ENCODE measurements around the gene CFAP141. TPM values are rescaled to one million over a fixed set of nuclear protein-coding genes. Genes with fewer than 3 reads are reported as not detected.
A peak's percentile ranks its signal among the peaks of the same experiment; 100 is the strongest.

The CFAP141 gene
- total and polyA plus RNA-seq, 2 of the 13 experiments (the other 11 are each of a cell fraction or from before 2014, with no cell fraction given) = not detected

DNA sequence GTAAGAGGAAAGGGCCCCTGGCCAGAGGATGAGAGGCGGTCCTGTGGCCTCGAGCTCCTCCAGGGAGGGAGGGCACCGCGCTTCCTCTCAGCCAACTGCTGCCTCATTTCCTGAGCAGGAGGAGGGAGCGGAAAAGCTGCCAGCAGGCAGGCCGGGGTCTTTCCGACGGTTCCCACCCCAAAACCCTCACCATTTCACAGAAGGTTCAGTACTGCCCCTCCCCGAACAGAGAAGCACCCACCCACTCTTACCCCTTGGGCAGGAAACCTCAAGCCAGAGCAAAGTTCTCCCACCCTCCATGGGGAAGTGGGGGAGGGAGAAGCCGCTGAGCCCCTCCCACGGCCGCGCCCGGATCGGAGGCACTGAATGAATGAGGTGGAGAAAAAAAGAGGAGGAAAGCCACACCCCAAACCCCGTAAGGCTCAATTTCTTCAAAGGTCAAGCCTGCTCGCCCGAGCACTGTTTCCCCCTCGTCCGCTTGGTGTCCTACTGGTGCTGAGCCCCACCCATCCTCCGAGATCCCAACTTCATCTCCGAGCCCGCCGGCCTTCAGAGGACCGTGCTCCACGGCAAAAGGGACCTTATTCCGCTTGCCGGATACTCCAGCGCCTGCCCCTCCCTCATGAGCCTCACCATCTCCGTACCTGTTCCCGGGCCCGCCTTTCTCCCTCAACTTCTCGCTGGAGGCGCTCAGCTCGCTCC is 23.6 kb downstream of the CFAP141 start (continued):
- no peak for TF ChIP-seq NONO (IDR thresholded peaks at IDR 0.05)
- TF ChIP-seq NONO (CRISPR knock-in tag; conservative IDR thresholded peaks at IDR 0.05) = no peak
- no peak for TF ChIP-seq HMG20A (CRISPR knock-in tag; IDR thresholded peaks at IDR 0.05; ENCODE audit: borderline replicate concordance)
- TF ChIP-seq NR3C1 (CRISPR knock-in tag; IDR thresholded peaks at IDR 0.05) = no peak
- TF ChIP-seq ZNF543 (CRISPR knock-in tag; IDR thresholded peaks at IDR 0.05) = 0 out of 2 replicates have a peak, but pooled peaks have one; percentile 8
- TF ChIP-seq FOXO1 (CRISPR knock-in tag; IDR thresholded peaks at IDR 0.05) = no peak
- TF ChIP-seq, protein P1, sequence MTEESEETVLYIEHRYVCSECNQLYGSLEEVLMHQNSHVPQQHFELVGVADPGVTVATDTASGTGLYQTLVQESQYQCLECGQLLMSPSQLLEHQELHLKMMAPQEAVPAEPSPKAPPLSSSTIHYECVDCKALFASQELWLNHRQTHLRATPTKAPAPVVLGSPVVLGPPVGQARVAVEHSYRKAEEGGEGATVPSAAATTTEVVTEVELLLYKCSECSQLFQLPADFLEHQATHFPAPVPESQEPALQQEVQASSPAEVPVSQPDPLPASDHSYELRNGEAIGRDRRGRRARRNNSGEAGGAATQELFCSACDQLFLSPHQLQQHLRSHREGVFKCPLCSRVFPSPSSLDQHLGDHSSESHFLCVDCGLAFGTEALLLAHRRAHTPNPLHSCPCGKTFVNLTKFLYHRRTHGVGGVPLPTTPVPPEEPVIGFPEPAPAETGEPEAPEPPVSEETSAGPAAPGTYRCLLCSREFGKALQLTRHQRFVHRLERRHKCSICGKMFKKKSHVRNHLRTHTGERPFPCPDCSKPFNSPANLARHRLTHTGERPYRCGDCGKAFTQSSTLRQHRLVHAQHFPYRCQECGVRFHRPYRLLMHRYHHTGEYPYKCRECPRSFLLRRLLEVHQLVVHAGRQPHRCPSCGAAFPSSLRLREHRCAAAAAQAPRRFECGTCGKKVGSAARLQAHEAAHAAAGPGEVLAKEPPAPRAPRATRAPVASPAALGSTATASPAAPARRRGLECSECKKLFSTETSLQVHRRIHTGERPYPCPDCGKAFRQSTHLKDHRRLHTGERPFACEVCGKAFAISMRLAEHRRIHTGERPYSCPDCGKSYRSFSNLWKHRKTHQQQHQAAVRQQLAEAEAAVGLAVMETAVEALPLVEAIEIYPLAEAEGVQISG (CRISPR knock-in tag; IDR thresholded peaks at IDR 0.05) = 0 out of 2 replicates have a peak, but pooled peaks have one; percentile 16
- TF ChIP-seq RBM39 (IDR thresholded peaks at IDR 0.05; ENCODE audit: low read depth, low read length, poor library complexity, severe bottlenecking) = peak; percentile 88
- TF ChIP-seq, protein P2, sequence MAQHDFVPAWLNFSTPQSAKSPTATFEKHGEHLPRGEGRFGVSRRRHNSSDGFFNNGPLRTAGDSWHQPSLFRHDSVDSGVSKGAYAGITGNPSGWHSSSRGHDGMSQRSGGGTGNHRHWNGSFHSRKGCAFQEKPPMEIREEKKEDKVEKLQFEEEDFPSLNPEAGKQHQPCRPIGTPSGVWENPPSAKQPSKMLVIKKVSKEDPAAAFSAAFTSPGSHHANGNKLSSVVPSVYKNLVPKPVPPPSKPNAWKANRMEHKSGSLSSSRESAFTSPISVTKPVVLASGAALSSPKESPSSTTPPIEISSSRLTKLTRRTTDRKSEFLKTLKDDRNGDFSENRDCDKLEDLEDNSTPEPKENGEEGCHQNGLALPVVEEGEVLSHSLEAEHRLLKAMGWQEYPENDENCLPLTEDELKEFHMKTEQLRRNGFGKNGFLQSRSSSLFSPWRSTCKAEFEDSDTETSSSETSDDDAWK (CRISPR knock-in tag; IDR thresholded peaks at IDR 0.05) = no peak
- no peak for TF ChIP-seq RARG (CRISPR knock-in tag; IDR thresholded peaks at IDR 0.05; ENCODE audit: low read depth)
- TF ChIP-seq GPN1 (CRISPR knock-in tag; IDR thresholded peaks at IDR 0.05; ENCODE audit: borderline replicate concordance) = no peak
- 0 out of 2 replicates have a peak, but pooled peaks have one; percentile 31 for TF ChIP-seq ZNF546 (CRISPR knock-in tag; conservative IDR thresholded peaks at IDR 0.05)
- TF ChIP-seq ZNF569 (CRISPR knock-in tag; IDR thresholded peaks at IDR 0.05; ENCODE audit: borderline replicate concordance) = 0 out of 2 replicates have a peak, but pooled peaks have one; percentile 76
- TF ChIP-seq KDM6A (CRISPR knock-in tag; IDR thresholded peaks at IDR 0.05; ENCODE audit: low read depth) = no peak
- TF ChIP-seq, protein P3, sequence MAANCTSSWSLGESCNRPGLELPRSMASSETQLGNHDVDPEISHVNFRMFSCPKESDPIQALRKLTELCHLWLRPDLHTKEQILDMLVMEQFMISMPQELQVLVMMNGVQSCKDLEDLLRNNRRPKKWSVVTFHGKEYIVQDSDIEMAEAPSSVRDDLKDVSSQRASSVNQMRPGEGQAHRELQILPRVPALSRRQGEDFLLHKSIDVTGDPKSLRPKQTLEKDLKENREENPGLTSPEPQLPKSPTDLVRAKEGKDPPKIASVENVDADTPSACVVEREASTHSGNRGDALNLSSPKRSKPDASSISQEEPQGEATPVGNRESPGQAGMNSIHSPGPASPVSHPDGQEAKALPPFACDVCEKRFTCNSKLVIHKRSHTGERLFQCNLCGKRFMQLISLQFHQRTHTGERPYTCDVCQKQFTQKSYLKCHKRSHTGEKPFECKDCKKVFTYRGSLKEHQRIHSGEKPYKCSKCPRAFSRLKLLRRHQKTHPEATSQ (CRISPR knock-in tag; IDR thresholded peaks at IDR 0.05; ENCODE audit: borderline replicate concordance) = 0 out of 2 replicates have a peak, but pooled peaks have one; percentile 56
- TF ChIP-seq NCOR1 (IDR thresholded peaks at IDR 0.05; ENCODE audit: borderline replicate concordance, low read length) = no peak
- TF ChIP-seq ZNF326 (CRISPR knock-in tag; IDR thresholded peaks at IDR 0.05; ENCODE audit: borderline replicate concordance) = no peak
- no peak for TF ChIP-seq BRCA1 (CRISPR knock-in tag; IDR thresholded peaks at IDR 0.05)
- no peak; the same call in 1 of the 2 replicates for TF ChIP-seq MYC (CRISPR knock-in tag; IDR thresholded peaks at IDR 0.05; ENCODE audit: borderline replicate concordance)
- no peak; the same call in 1 of the 2 replicates for TF ChIP-seq TBX3 (IDR thresholded peaks at IDR 0.05; ENCODE audit: borderline replicate concordance)
- TF ChIP-seq, protein P4, sequence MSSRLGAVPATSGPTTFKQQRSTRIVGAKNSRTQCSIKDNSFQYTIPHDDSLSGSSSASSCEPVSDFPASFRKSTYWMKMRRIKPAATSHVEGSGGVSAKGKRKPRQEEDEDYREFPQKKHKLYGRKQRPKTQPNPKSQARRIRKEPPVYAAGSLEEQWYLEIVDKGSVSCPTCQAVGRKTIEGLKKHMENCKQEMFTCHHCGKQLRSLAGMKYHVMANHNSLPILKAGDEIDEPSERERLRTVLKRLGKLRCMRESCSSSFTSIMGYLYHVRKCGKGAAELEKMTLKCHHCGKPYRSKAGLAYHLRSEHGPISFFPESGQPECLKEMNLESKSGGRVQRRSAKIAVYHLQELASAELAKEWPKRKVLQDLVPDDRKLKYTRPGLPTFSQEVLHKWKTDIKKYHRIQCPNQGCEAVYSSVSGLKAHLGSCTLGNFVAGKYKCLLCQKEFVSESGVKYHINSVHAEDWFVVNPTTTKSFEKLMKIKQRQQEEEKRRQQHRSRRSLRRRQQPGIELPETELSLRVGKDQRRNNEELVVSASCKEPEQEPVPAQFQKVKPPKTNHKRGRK (CRISPR knock-in tag; IDR thresholded peaks at IDR 0.05) = peak; percentile 15; the same call in 1 of the 2 replicates
- no peak for TF ChIP-seq CEBPG (CRISPR knock-in tag; IDR thresholded peaks at IDR 0.05)
- TF ChIP-seq KMT2B (CRISPR knock-in tag; IDR thresholded peaks at IDR 0.05) = no peak
- TF ChIP-seq ZNF383 (CRISPR knock-in tag; IDR thresholded peaks at IDR 0.05; ENCODE audit: borderline replicate concordance) = no peak

Measured in HepG2 (cell line).